Uterus (tissue), 2 donors: ENCODE measurements around the gene CDC16.

Experiments used
- CTCF ChIP-seq, 4 experiments: fragments of 200-600 bp in 2 of 4; fragments of 450-650 bp in 2 of 4; sonication (generic) in 2 of 4; IDR thresholded peaks; one replicate each; pipeline ENCODE4 v1.5.1; 2016 to 2019; ENCODE audit warnings: antibody characterized with exemption in 4 of 4, mild to moderate bottlenecking in 2 of 4, moderate library complexity in 1 of 4
- POLR2A ChIP-seq, 2 donors: fragments of 450-650 bp; IDR thresholded peaks; one replicate each; pipeline ENCODE4 v1.6.1; 2016; ENCODE audit warnings: antibody characterized with exemption in 2 of 2, mild to moderate bottlenecking in 1 of 2, moderate library complexity in 1 of 2

GRCh38 chr13:114224201-114224600 lies 10.5 kb upstream of the CDC16 start:
- TF ChIP-seq CTCF (IDR thresholded peaks at IDR 0.05) (no peak), POLR2A (IDR thresholded peaks at IDR 0.05) (no peak)
